ENCODE measurements around the gene TMEM178B.

Gene TMEM178B

DNA sequence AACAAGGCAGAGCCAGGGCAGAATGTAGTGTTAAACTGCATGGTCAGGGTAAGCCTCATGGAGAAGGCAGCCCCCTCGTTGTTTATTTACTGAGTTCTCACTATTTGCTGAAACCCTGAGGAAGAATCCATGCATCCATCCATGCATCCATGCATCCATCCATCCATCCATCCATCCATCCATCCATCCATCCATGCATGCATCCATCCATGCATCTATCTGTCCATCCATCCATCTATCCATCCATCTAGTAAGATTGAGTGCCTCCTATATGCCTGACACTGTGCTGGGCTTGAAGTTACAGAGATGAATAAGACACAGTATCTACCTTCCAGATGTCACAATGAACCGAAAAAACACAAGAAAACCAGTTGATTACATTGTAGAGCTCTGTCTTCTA lies 275.9 kb downstream of the TMEM178B start:
- H3K4me1 ChIP-seq (ENCODE audit: control insufficient read depth in 5 of 5, insufficient read depth in 5 of 5, low read length in 5 of 5): peaks cover 0 to 7% (median 0%) of the 10 kb centered on the region in 5 donors
- no peak overlapping the region for H3K9ac ChIP-seq (ENCODE audit: low read length in 5 of 5)
- no peaks in the 10 kb centered on the region for H3K9me3 ChIP-seq (ENCODE audit: control insufficient read depth in 5 of 5, low read length in 5 of 5)

DNA sequence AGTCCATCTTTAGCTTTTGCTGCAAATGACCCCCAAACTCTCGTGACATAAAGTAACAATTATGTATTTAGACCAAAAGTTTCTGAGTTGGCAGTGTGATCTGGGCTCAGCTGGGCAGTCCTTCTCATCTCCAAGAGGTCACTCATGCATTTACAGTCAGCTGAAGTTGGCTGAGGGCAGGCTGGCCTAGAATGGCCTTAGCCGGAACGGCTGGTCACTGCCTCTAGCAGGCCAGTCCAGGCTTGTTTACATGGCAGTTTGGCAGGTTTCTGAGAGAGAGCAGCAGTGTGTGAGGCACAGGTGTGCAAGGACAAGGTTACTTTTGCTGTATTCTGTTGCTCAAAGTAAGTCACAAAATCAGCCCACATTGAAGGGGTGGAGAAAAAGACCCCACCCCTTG lies 277.3 kb downstream of the TMEM178B start:
- Histone ChIP-seq H3K4me1 (ENCODE audit: control insufficient read depth in 5 of 5, insufficient read depth in 5 of 5, low read length in 5 of 5) (peaks cover 0 to 14% (median 0%) of the 10 kb centered on the region in 5 donors), H3K27ac (ENCODE audit: low read depth, low read length) (no peak overlapping the region), H3K9me3 (ENCODE audit: control insufficient read depth in 5 of 5, low read length in 5 of 5) (no peaks in the 10 kb centered on the region), H3K9ac (ENCODE audit: low read length in 5 of 5) (no peak overlapping the region), H3K27me3 (ENCODE audit: control insufficient read depth in 5 of 5, insufficient read depth in 4 of 5, low read length in 5 of 5) (no peaks in the 10 kb centered on the region), H3K4me3 (ENCODE audit: low read depth in 1 of 5, low read length in 5 of 5) (no peak overlapping the region), H3K36me3 (ENCODE audit: control insufficient read depth in 5 of 5, insufficient read depth in 5 of 5, low read length in 5 of 5) (no peaks in the 10 kb centered on the region)

More for the DNA sequence above, 275.9 kb downstream of the TMEM178B start:
- Histone ChIP-seq H3K36me3 (ENCODE audit: control insufficient read depth in 5 of 5, insufficient read depth in 5 of 5, low read length in 5 of 5) (no peaks in the 10 kb centered on the region), H3K4me3 (ENCODE audit: low read depth in 1 of 5, low read length in 5 of 5) (no peak overlapping the region), H3K27me3 (ENCODE audit: control insufficient read depth in 5 of 5, insufficient read depth in 4 of 5, low read length in 5 of 5) (no peaks in the 10 kb centered on the region), H3K27ac (ENCODE audit: low read depth, low read length) (no peak overlapping the region)

DNA sequence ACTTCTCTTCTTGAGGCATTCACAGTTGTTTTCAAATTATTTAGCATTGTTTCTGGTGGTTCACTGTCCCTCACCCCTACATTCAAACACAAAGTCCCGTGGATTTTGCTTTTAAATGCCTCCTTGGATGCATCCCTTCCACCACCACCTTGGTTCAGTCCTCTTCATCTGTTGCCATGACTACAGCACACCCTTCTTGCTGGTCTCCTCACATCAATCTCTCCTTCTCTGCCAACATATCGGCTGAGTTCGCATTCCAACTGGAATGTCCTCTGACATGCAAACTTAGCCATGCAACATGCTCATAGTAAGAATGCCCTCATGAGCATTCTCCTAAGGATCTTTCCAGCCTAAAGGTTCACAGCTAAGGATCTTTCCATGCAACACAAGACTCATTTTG lies 279.1 kb downstream of the TMEM178B start:
- H3K27me3 ChIP-seq (ENCODE audit: control insufficient read depth in 5 of 5, insufficient read depth in 4 of 5, low read length in 5 of 5): no peaks in the 10 kb centered on the region
- H3K36me3 ChIP-seq (ENCODE audit: control insufficient read depth in 5 of 5, insufficient read depth in 5 of 5, low read length in 5 of 5): no peaks in the 10 kb centered on the region
- H3K9me3 ChIP-seq (ENCODE audit: control insufficient read depth in 5 of 5, low read length in 5 of 5): no peaks in the 10 kb centered on the region
- no peak overlapping the region for H3K27ac ChIP-seq (ENCODE audit: low read depth, low read length)
- H3K4me1 ChIP-seq (ENCODE audit: control insufficient read depth in 5 of 5, insufficient read depth in 5 of 5, low read length in 5 of 5): peaks cover 0 to 14% (median 0%) of the 10 kb centered on the region in 5 donors
- no peak overlapping the region for H3K4me3 ChIP-seq (ENCODE audit: low read depth in 1 of 5, low read length in 5 of 5)
- no peak overlapping the region for H3K9ac ChIP-seq (ENCODE audit: low read length in 5 of 5)

DNA sequence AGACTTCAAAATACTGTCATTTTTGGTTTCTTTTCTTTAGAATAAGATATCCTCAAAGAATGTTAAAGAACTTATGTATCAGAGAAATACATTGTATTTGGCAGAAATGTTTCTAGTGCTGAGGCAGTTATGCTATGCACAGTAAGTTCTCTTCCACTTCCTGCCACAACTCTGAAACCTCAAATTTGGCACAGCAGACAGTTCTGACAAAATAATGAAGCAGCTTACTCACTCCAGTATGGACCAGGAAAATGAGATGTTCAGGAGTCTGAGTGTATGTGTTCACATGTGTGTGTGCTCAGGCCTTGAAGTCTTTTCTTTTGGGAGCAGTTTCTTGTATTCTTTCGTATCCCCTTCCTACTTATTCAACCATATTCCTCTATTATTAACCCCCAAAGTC lies 280.4 kb downstream of the TMEM178B start:
- no peaks in the 10 kb centered on the region for H3K36me3 ChIP-seq (ENCODE audit: control insufficient read depth in 5 of 5, insufficient read depth in 5 of 5, low read length in 5 of 5)
- H3K4me3 ChIP-seq (ENCODE audit: low read depth in 1 of 5, low read length in 5 of 5): no peak overlapping the region
- no peaks in the 10 kb centered on the region for H3K27me3 ChIP-seq (ENCODE audit: control insufficient read depth in 5 of 5, insufficient read depth in 4 of 5, low read length in 5 of 5)
- H3K4me1 ChIP-seq (ENCODE audit: control insufficient read depth in 5 of 5, insufficient read depth in 5 of 5, low read length in 5 of 5): peaks cover 0 to 14% (median 0%) of the 10 kb centered on the region in 5 donors
- H3K9ac ChIP-seq (ENCODE audit: low read length in 5 of 5): no peak overlapping the region
- no peaks in the 10 kb centered on the region for H3K9me3 ChIP-seq (ENCODE audit: control insufficient read depth in 5 of 5, low read length in 5 of 5)
- no peak overlapping the region for H3K27ac ChIP-seq (ENCODE audit: low read depth, low read length)

DNA sequence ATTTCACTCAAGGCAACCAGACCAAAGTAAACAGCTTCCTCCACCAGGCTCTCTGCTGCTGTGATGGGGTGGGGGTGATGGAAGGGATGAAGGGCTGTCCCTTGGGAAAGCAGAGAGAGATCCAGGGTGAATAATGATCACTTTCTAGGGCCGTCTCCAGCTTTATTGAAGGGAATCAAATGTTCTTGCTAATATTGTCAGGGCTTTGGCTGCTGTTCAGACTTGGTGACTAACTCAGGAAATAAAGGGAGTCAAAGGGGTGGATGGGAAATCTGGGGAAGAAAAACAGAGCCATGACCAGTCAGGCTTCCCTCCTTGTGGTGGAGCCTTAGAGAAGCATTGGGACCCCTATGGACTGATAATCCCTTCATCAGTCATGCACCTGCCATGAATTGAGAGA lies 281.2 kb downstream of the TMEM178B start:
- no peaks in the 10 kb centered on the region for H3K36me3 ChIP-seq (ENCODE audit: control insufficient read depth in 5 of 5, insufficient read depth in 5 of 5, low read length in 5 of 5)
- no peaks in the 10 kb centered on the region for H3K9me3 ChIP-seq (ENCODE audit: control insufficient read depth in 5 of 5, low read length in 5 of 5)
- peaks cover 0 to 14% (median 0%) of the 10 kb centered on the region in 5 donors for H3K4me1 ChIP-seq (ENCODE audit: control insufficient read depth in 5 of 5, insufficient read depth in 5 of 5, low read length in 5 of 5)
- no peak overlapping the region for H3K4me3 ChIP-seq (ENCODE audit: low read depth in 1 of 5, low read length in 5 of 5)
- H3K9ac ChIP-seq (ENCODE audit: low read length in 5 of 5): no peak overlapping the region
- H3K27ac ChIP-seq (ENCODE audit: low read depth, low read length): no peak overlapping the region
- no peaks in the 10 kb centered on the region for H3K27me3 ChIP-seq (ENCODE audit: control insufficient read depth in 5 of 5, insufficient read depth in 4 of 5, low read length in 5 of 5)

DNA sequence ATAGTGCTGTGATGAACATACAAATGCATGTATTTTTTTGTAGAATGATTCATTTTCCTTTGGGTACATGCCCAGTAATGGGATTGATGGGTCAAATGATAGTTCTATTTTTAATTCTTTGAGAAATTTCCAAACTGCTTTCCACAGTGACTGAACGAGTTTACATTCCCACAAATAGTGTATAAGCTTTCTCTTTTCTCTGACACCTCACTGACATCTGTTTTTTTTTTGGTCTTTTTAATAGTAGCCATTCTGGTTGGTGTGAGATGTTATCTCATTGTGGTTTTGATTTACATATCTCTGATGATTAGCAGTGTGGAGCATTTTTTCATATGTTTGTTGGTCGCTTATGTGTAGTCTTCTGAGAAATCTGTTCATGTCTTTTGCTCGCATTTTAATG lies 282.3 kb downstream of the TMEM178B start:
- Histone ChIP-seq H3K4me3 (ENCODE audit: low read depth in 1 of 5, low read length in 5 of 5) (no peak overlapping the region), H3K27ac (ENCODE audit: low read depth, low read length) (no peak overlapping the region)

DNA sequence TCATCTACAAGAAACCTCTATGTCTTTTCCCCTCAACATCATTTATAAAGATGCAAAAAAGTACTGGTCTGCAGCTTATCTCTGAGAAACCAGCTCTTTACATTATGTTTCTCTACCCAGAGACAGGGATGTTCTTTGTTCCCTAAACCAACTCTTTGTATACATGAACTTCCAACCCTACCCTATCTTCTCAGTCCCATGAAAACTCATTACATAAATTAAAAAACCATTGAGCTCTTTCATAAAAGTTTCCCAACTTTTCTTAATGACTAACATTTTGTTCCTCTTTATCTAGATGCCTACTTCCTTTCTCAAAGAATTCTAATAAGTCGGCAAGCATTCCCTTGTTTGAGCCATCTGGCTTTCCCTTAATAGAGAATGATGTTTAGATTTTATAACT lies 284.5 kb downstream of the TMEM178B start:
- Histone ChIP-seq H3K9me3 (ENCODE audit: control insufficient read depth in 5 of 5, low read length in 5 of 5) (no peaks in the 10 kb centered on the region), H3K27me3 (ENCODE audit: control insufficient read depth in 5 of 5, insufficient read depth in 4 of 5, low read length in 5 of 5) (no peaks in the 10 kb centered on the region), H3K27ac (ENCODE audit: low read depth, low read length) (no peak overlapping the region), H3K4me1 (ENCODE audit: control insufficient read depth in 5 of 5, insufficient read depth in 5 of 5, low read length in 5 of 5) (peaks cover 4 to 22% (median 10%) of the 10 kb centered on the region in 5 donors), H3K36me3 (ENCODE audit: control insufficient read depth in 5 of 5, insufficient read depth in 5 of 5, low read length in 5 of 5) (no peaks in the 10 kb centered on the region), H3K4me3 (ENCODE audit: low read depth in 1 of 5, low read length in 5 of 5) (no peak overlapping the region), H3K9ac (ENCODE audit: low read length in 5 of 5) (no peak overlapping the region)

More for the DNA sequence above, 282.3 kb downstream of the TMEM178B start:
- H3K4me1 ChIP-seq (ENCODE audit: control insufficient read depth in 5 of 5, insufficient read depth in 5 of 5, low read length in 5 of 5): peaks cover 0 to 14% (median 0%) of the 10 kb centered on the region in 5 donors
- H3K27me3 ChIP-seq (ENCODE audit: control insufficient read depth in 5 of 5, insufficient read depth in 4 of 5, low read length in 5 of 5): no peaks in the 10 kb centered on the region
- no peaks in the 10 kb centered on the region for H3K36me3 ChIP-seq (ENCODE audit: control insufficient read depth in 5 of 5, insufficient read depth in 5 of 5, low read length in 5 of 5)
- H3K9me3 ChIP-seq (ENCODE audit: control insufficient read depth in 5 of 5, low read length in 5 of 5): no peaks in the 10 kb centered on the region
- no peak overlapping the region for H3K9ac ChIP-seq (ENCODE audit: low read length in 5 of 5)

DNA sequence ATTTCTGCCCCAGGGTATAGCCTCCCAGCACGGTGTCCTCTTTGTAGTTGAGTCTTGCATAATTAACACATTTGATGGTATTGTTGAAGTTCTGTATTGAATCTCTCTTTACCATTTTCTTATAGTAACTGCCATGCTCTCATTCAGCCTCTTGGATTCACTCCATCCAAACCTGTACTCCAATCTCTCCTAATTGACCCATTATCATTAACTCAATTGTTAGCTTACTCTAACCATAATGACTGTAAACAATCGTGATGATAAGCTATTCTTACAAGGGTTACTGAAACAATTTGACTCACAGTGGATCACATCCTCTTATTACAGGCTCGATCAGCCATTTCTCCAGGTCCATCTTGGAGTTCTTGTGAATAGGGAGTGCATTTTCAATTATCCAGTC lies 285.4 kb downstream of the TMEM178B start:
- no peaks in the 10 kb centered on the region for H3K27me3 ChIP-seq (ENCODE audit: control insufficient read depth in 5 of 5, insufficient read depth in 4 of 5, low read length in 5 of 5)
- H3K4me1 ChIP-seq (ENCODE audit: control insufficient read depth in 5 of 5, insufficient read depth in 5 of 5, low read length in 5 of 5): peaks cover 4 to 23% (median 10%) of the 10 kb centered on the region in 5 donors
- H3K4me3 ChIP-seq (ENCODE audit: low read depth in 1 of 5, low read length in 5 of 5): no peak overlapping the region
- H3K9me3 ChIP-seq (ENCODE audit: control insufficient read depth in 5 of 5, low read length in 5 of 5): no peaks in the 10 kb centered on the region
- no peak overlapping the region for H3K27ac ChIP-seq (ENCODE audit: low read depth, low read length)
- H3K36me3 ChIP-seq (ENCODE audit: control insufficient read depth in 5 of 5, insufficient read depth in 5 of 5, low read length in 5 of 5): no peaks in the 10 kb centered on the region
- no peak overlapping the region for H3K9ac ChIP-seq (ENCODE audit: low read length in 5 of 5)

DNA sequence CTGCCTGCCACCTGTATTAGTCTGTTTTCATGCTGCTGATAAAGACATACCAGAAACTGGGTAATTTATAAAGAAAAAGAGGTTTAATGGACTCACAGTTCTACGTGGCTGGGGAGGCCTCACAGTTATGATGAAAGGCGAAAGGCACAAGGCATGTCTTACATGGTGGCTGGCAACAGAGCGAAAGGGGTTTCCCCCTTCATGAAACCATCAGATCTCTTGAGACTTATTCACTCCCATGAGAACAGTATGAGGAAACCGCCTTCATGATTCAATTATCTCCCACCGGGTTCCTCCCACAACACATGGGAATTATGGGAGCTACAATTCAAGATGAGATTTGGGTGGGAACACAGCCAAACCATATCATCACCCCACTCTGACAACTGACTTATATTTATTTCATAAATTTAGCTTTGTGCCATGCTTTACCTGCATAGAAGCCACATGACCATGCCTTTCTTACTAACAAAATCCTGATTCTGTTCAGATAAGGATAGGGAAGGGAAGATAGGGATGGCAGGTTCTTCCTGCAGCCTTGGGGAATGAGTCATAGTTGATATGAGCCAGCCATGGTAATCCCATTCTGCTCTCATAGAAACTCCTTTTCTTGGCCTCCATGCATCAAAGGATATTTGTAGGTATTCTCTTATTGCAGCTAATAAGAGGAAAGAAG lies 286.0 kb downstream of the TMEM178B start:
- Histone ChIP-seq H3K4me1 (ENCODE audit: control insufficient read depth in 5 of 5, insufficient read depth in 5 of 5, low read length in 5 of 5) (peaks cover 4 to 17% (median 10%) of the 10 kb centered on the region in 5 donors), H3K27ac (ENCODE audit: low read depth, low read length) (no peak overlapping the region), H3K27me3 (ENCODE audit: control insufficient read depth in 5 of 5, insufficient read depth in 4 of 5, low read length in 5 of 5) (no peaks in the 10 kb centered on the region), H3K4me3 (ENCODE audit: low read depth in 1 of 5, low read length in 5 of 5) (no peak overlapping the region), H3K9me3 (ENCODE audit: control insufficient read depth in 5 of 5, low read length in 5 of 5) (no peaks in the 10 kb centered on the region), H3K9ac (ENCODE audit: low read length in 5 of 5) (no peak overlapping the region), H3K36me3 (ENCODE audit: control insufficient read depth in 5 of 5, insufficient read depth in 5 of 5, low read length in 5 of 5) (no peaks in the 10 kb centered on the region)

DNA sequence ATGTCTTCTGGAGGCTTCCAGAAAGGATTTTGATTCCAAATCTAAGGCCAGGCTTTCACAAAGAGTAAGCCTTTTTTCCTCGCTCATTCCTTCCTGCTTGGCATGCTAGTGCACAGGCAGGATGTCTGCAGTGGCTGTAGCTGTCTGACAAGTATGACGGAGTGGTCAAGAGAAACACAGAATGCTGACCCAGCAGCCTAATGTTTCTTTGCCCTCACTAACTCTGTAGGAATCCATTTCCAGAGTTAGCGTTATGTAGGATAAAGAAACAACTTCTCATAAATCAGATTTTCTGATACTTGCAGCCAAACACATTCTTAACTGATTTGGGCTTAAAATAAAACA lies 286.5 kb downstream of the TMEM178B start:
- Histone ChIP-seq H3K27me3 (ENCODE audit: control insufficient read depth in 5 of 5, insufficient read depth in 4 of 5, low read length in 5 of 5) (no peaks in the 10 kb centered on the region), H3K9me3 (ENCODE audit: control insufficient read depth in 5 of 5, low read length in 5 of 5) (no peaks in the 10 kb centered on the region), H3K36me3 (ENCODE audit: control insufficient read depth in 5 of 5, insufficient read depth in 5 of 5, low read length in 5 of 5) (no peaks in the 10 kb centered on the region), H3K4me3 (ENCODE audit: low read depth in 1 of 5, low read length in 5 of 5) (no peak overlapping the region), H3K9ac (ENCODE audit: low read length in 5 of 5) (no peak overlapping the region), H3K4me1 (ENCODE audit: control insufficient read depth in 5 of 5, insufficient read depth in 5 of 5, low read length in 5 of 5) (peaks cover 4 to 15% (median 8%) of the 10 kb centered on the region in 5 donors), H3K27ac (ENCODE audit: low read depth, low read length) (no peak overlapping the region)
